GM12801 (cell line): ENCODE results near the gene MCUR1.

Source experiments
- CTCF ChIP-seq: IDR thresholded peaks from one replicate; pipeline ENCODE4 v1.5.1; 2011; ENCODE audit warnings: control low read depth; ENCODE audit not compliant: insufficient read length; ENCODE audit errors: extremely low read depth

Gene MCUR1

GRCh38 chr6:13848522-13849150 lies 34.3 kb upstream of the MCUR1 start:
- no peak for TF ChIP-seq CTCF

- TF ChIP-seq CTCF = no peak
These were observed 33.1 kb upstream of the MCUR1 start for GRCh38 chr6:13847326-13848050.

GRCh38 chr6:13846841-13847240 lies 32.5 kb upstream of the MCUR1 start:
- TF ChIP-seq CTCF = no peak

- no peak for TF ChIP-seq CTCF
These were observed 27.6 kb upstream of the MCUR1 start for GRCh38 chr6:13841936-13842335.

GRCh38 chr6:13838616-13839015 lies 24.3 kb upstream of the MCUR1 start:
- TF ChIP-seq CTCF = no peak

- no peak for TF ChIP-seq CTCF
These were observed 21.8 kb upstream of the MCUR1 start for GRCh38 chr6:13836170-13836569.

GRCh38 chr6:13834790-13835189 lies 20.4 kb upstream of the MCUR1 start:
- no peak for TF ChIP-seq CTCF
